Prostate gland (tissue), 2 donors: ENCODE measurements around the gene ATP2C1.

Source experiments
- CTCF ChIP-seq, 4 experiments: fragments of 200-600 bp in 2 of 4; fragments of 450-650 bp in 2 of 4; sonication (generic) in 2 of 4; IDR thresholded peaks; 1 replicate in 3 of 4; 2 replicates in 1 of 4; pipeline ENCODE4 v1.5.1; 2016 to 2019; ENCODE audit warnings: antibody characterized with exemption in 4 of 4, mild to moderate bottlenecking in 2 of 4, moderate library complexity in 2 of 4
- POLR2A ChIP-seq: fragments of 450-650 bp; IDR thresholded peaks from one replicate; pipeline ENCODE4 v1.6.1; 2016; ENCODE audit warnings: antibody characterized with exemption, mild to moderate bottlenecking

- TF ChIP-seq POLR2A (no peak), CTCF (IDR thresholded peaks at IDR 0.05) (no peak)
Observed at GRCh38 chr3:130992344-130992743, 98.5 kb downstream of the ATP2C1 start.
